Liver (tissue), 10 donors: ENCODE measurements around the gene OR8J3. TPM values are rescaled to one million over a fixed set of nuclear protein-coding genes. Genes with fewer than 3 reads are reported as not detected.

Source experiments
- DNase-seq: peaks from one replicate; pipeline ENCODE4 v3.0.0-alpha.2; 2017; ENCODE audit warnings: low spot score
- H3K27ac ChIP-seq, 2 donors: one replicate each; pipeline ENCODE4 v1.7.0; 2013; ENCODE audit warnings: inconsistent platforms in 2 of 2, low read length in 2 of 2, control low read depth in 1 of 2, low read depth in 1 of 2, mild to moderate bottlenecking in 1 of 2
- H3K27me3 ChIP-seq, 4 donors: one replicate each; pipeline versions ENCODE4 v1.6.1 to v1.7.0; 2013; ENCODE audit warnings: low read length in 3 of 4, inconsistent platforms in 1 of 4, mild to moderate bottlenecking in 1 of 4, moderate library complexity in 1 of 4; ENCODE audit not compliant: control insufficient read depth in 4 of 4, insufficient read depth in 4 of 4
- H3K36me3 ChIP-seq, 4 donors: one replicate each; pipeline versions ENCODE4 v1.6.1 to v1.7.0; 2013; ENCODE audit warnings: low read length in 3 of 4, mild to moderate bottlenecking in 3 of 4, low read depth in 1 of 4, moderate library complexity in 1 of 4; ENCODE audit not compliant: control insufficient read depth in 4 of 4, insufficient read depth in 3 of 4
- H3K4me1 ChIP-seq, 4 donors: one replicate each; pipeline versions ENCODE4 v1.6.1 to v1.7.0; 2013; ENCODE audit warnings: low read length in 3 of 4, mild to moderate bottlenecking in 3 of 4, moderate library complexity in 1 of 4; ENCODE audit not compliant: control insufficient read depth in 4 of 4, insufficient read depth in 4 of 4
- H3K4me3 ChIP-seq, 3 donors: one replicate each; pipeline versions ENCODE4 v1.6.1 to v1.7.0; 2013; ENCODE audit warnings: low read length in 3 of 3, control low read depth in 1 of 3, low read depth in 1 of 3, mild to moderate bottlenecking in 1 of 3
- H3K9ac ChIP-seq, 2 donors: one replicate each; pipeline ENCODE4 v1.7.0; 2013; ENCODE audit warnings: low read length in 2 of 2, mild to moderate bottlenecking in 2 of 2, moderate library complexity in 2 of 2, control low read depth in 1 of 2, low read depth in 1 of 2
- H3K9me3 ChIP-seq, 4 donors: one replicate each; pipeline versions ENCODE4 v1.6.1 to v1.7.0; 2013; ENCODE audit warnings: low read length in 3 of 4; ENCODE audit not compliant: control insufficient read depth in 4 of 4
- EGR1 ChIP-seq, 2 donors: IDR thresholded peaks; 2 replicates each; pipeline ENCODE4 v1.6.1; 2016 to 2018; ENCODE audit warnings: antibody characterized with exemption in 2 of 2, low read depth in 2 of 2
- FOXA1 ChIP-seq: IDR thresholded peaks from 2 replicates; pipeline ENCODE4 v1.6.1; 2016; ENCODE audit warnings: antibody characterized with exemption
- FOXA2 ChIP-seq: IDR thresholded peaks from 2 replicates; pipeline ENCODE4 v1.6.1; 2016; ENCODE audit warnings: antibody characterized with exemption
- HNF4A ChIP-seq, 2 donors: conservative IDR thresholded peaks; 2 replicates each; pipeline ENCODE4 v1.6.1; 2016; ENCODE audit warnings: antibody characterized with exemption in 2 of 2, mild to moderate bottlenecking in 2 of 2
- JUND ChIP-seq, 2 donors: IDR thresholded peaks; 2 replicates each; pipeline ENCODE4 v1.6.1; 2016; ENCODE audit warnings: antibody characterized with exemption in 2 of 2
- RAD21 ChIP-seq, 2 donors: IDR thresholded peaks; 2 replicates each; pipeline ENCODE4 v1.6.1; 2016; ENCODE audit warnings: antibody characterized with exemption in 2 of 2, mild to moderate bottlenecking in 2 of 2
- RXRA ChIP-seq, 2 donors: IDR thresholded peaks; 2 replicates each; pipeline ENCODE4 v1.6.1; 2017 to 2018; ENCODE audit warnings: antibody characterized with exemption in 2 of 2, mild to moderate bottlenecking in 1 of 2
- TAF1 ChIP-seq: conservative IDR thresholded peaks from 2 replicates; pipeline ENCODE4 v1.6.1; 2016; ENCODE audit warnings: antibody characterized with exemption, mild to moderate bottlenecking
- WGBS: extraction: QIAGEN DNeasy Blood & Tissue Kit; methylation state at CpG from one replicate; pipeline ENCODE4 v1.1.7; 2013; 5-methylcytosine and 5-hydroxymethylcytosine counted together
- polyA plus RNA-seq, 2 donors: library from polyadenylated mRNA; stranded (reverse) in 1 of 2; unstranded in 1 of 2; fragments of 200-250 nt in 1 of 2; fragments of >200 nt in 1 of 2; fragmentation: Nextera tagmentation in 1 of 2; extraction: Ambion mirVana in 1 of 2; gene quantifications; one replicate each; pipeline versions ENCODE4 v1.2.1 to v1.2.3, GENCODE V29; 2013 to 2015
- small RNA-seq: library from RNA; depleted of rRNA; stranded (forward); fragments of <200 nt; gene quantifications from one replicate; pipeline ENCODE3, GENCODE V24; 2014
- total RNA-seq, 2 donors: library from RNA; depleted of rRNA; stranded (reverse); fragments of >200 nt; gene quantifications; one replicate each; pipeline ENCODE4 v1.2.3, GENCODE V29; 2014
- TF ChIP-seq, protein P1 (sequence below): fragments of 150-350 bp; IDR thresholded peaks from 2 replicates; pipeline ENCODE4 v1.5.1; 2017; ENCODE audit warnings: improper control_type of control experiment, low read depth, low read length; ENCODE audit not compliant: missing input control
- donor health status: healthy.
- donor health status: healthy.
- donor health status: healthy.
- donor health status: healthy.
- donor health status: healthy.

Gene OR8J3
- total and polyA plus RNA-seq, 4 donors, result not detected

DNA sequence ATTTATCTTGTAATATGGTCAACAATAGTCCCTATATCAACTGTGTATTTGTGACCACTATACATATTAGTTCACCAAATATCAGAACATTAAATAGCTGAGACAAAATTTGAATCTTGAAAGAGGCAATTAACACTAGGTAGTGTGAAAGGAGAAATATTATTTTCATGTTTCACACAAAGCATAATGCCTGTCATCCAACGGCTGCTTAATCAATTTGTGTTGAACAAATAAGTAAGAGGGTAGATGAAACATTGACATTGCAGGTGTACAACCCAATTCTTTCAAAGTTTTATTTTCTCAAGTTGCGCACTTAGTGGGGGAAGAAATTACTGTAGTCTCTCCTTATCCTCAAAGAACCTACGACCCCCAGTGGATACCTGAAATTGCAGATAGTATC, 50.3 kb downstream of the OR8J3 start:
- TF ChIP-seq EGR1 (IDR thresholded peaks at IDR 0.05; ENCODE audit: low read depth in 2 of 2) (no peak), JUND (IDR thresholded peaks at IDR 0.05) (no peak), FOXA1 (no peak), TAF1 (no peak), FOXA2 (no peak), RXRA (IDR thresholded peaks at IDR 0.05) (no peak), RAD21 (IDR thresholded peaks at IDR 0.05) (peak in 1 of 2 donors; percentile 4), HNF4A (conservative IDR thresholded peaks at IDR 0.05) (no peak)
- TF ChIP-seq, protein P1, sequence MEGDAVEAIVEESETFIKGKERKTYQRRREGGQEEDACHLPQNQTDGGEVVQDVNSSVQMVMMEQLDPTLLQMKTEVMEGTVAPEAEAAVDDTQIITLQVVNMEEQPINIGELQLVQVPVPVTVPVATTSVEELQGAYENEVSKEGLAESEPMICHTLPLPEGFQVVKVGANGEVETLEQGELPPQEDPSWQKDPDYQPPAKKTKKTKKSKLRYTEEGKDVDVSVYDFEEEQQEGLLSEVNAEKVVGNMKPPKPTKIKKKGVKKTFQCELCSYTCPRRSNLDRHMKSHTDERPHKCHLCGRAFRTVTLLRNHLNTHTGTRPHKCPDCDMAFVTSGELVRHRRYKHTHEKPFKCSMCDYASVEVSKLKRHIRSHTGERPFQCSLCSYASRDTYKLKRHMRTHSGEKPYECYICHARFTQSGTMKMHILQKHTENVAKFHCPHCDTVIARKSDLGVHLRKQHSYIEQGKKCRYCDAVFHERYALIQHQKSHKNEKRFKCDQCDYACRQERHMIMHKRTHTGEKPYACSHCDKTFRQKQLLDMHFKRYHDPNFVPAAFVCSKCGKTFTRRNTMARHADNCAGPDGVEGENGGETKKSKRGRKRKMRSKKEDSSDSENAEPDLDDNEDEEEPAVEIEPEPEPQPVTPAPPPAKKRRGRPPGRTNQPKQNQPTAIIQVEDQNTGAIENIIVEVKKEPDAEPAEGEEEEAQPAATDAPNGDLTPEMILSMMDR, result no peak

More for the DNA sequence above, 50.3 kb downstream of the OR8J3 start:
- no peaks in the 10 kb centered on the region for H3K4me1 ChIP-seq
- no peaks in the 10 kb centered on the region for H3K9me3 ChIP-seq
- WGBS, result 68% methylated on average over 3 of the region's 3 CpGs
- H3K9ac ChIP-seq, result no peak overlapping the region
- no peaks in the 10 kb centered on the region for H3K27me3 ChIP-seq
- no peaks in the 10 kb centered on the region for H3K36me3 ChIP-seq
- no peak overlapping the region for H3K27ac ChIP-seq
- H3K4me3 ChIP-seq, result no peak overlapping the region
- DNase-seq, result no peak

Small RNAs within 50 kb of the gene (small RNA-seq; reads per million reads assigned to genes)
- gene OR8I4P, result not detected

Other genes with a start within 250 kb of the OR8J3 start
- gene OR5W2, start 225.6 kb downstream of the OR8J3 start, total RNA-seq, result not detected
- not detected for gene OR5W2, start 225.6 kb downstream of the OR8J3 start, polyA plus RNA-seq
- not detected for gene OR5I1, start 203.8 kb downstream of the OR8J3 start, total RNA-seq
- not detected for gene OR5I1, start 203.8 kb downstream of the OR8J3 start, polyA plus RNA-seq
- gene OR10AG1, start 170.3 kb downstream of the OR8J3 start, total RNA-seq, result not detected
- gene OR10AG1, start 170.3 kb downstream of the OR8J3 start, polyA plus RNA-seq, result not detected
- gene OR5F1, start 145.6 kb downstream of the OR8J3 start, total RNA-seq, result not detected
- not detected for gene OR5F1, start 145.6 kb downstream of the OR8J3 start, polyA plus RNA-seq
- not detected for gene OR5AS1, start 112.5 kb downstream of the OR8J3 start, total RNA-seq
- not detected for gene OR5AS1, start 112.5 kb downstream of the OR8J3 start, polyA plus RNA-seq
- not detected for gene OR8I2, start 46.9 kb downstream of the OR8J3 start, total RNA-seq
- not detected for gene OR8I2, start 46.9 kb downstream of the OR8J3 start, polyA plus RNA-seq
- not detected for gene OR8H2, start 36.5 kb downstream of the OR8J3 start, total RNA-seq
- gene OR8H2, start 36.5 kb downstream of the OR8J3 start, polyA plus RNA-seq, result not detected
- gene OR8H3, start 17.8 kb downstream of the OR8J3 start, total RNA-seq, result not detected
- not detected for gene OR8H3, start 17.8 kb downstream of the OR8J3 start, polyA plus RNA-seq
- not detected for gene OR8K5, start 20.1 kb upstream of the OR8J3 start, total RNA-seq
- not detected for gene OR8K5, start 20.1 kb upstream of the OR8J3 start, polyA plus RNA-seq
- gene OR5J2, start 36.4 kb upstream of the OR8J3 start, total RNA-seq, result not detected
- not detected for gene OR5J2, start 36.4 kb upstream of the OR8J3 start, polyA plus RNA-seq
- gene OR5T2, start 94.1 kb upstream of the OR8J3 start, total RNA-seq, result not detected
- gene OR5T2, start 94.1 kb upstream of the OR8J3 start, polyA plus RNA-seq, result not detected
- not detected for gene OR5T3, start 112.1 kb upstream of the OR8J3 start, total RNA-seq
- gene OR5T3, start 112.1 kb upstream of the OR8J3 start, polyA plus RNA-seq, result not detected
- not detected for gene OR5T1, start 134.0 kb upstream of the OR8J3 start, total RNA-seq
- gene OR5T1, start 134.0 kb upstream of the OR8J3 start, polyA plus RNA-seq, result not detected
- gene OR8H1, start 152.1 kb upstream of the OR8J3 start, total RNA-seq, result not detected
- gene OR8H1, start 152.1 kb upstream of the OR8J3 start, polyA plus RNA-seq, result not detected
- not detected for gene OR8K3, start 174.9 kb upstream of the OR8J3 start, total RNA-seq
- not detected for gene OR8K3, start 174.9 kb upstream of the OR8J3 start, polyA plus RNA-seq
- gene OR8K1, start 205.8 kb upstream of the OR8J3 start, total RNA-seq, result not detected
- gene OR8K1, start 205.8 kb upstream of the OR8J3 start, polyA plus RNA-seq, result not detected
- gene OR8J1, start 214.1 kb upstream of the OR8J3 start, total RNA-seq, result not detected
- gene OR8J1, start 214.1 kb upstream of the OR8J3 start, polyA plus RNA-seq, result not detected
- gene OR8U1, start 235.4 kb upstream of the OR8J3 start, total RNA-seq, result not detected
- gene OR8U1, start 235.4 kb upstream of the OR8J3 start, polyA plus RNA-seq, result not detected